ENCODE data around the gene URI1.

GRCh38 chr19:29976151-29976943, 34.3 kb downstream of the URI1 start:
- no peak for TF ChIP-seq CTCF (IDR thresholded peaks at IDR 0.05)
- no peak for TF ChIP-seq ZFX (IDR thresholded peaks at IDR 0.05; ENCODE audit: borderline replicate concordance)
